HG03139 (cell line): ENCODE measurements around the gene LGI1.

Experiments used
- ATAC-seq: cut with Tn5 transposase; IDR thresholded peaks from one replicate; pipeline ENCODE4 v1.9.1; 2021; ENCODE audit not compliant: unreplicated experiment

Gene LGI1

GRCh38 chr10:93754761-93755160 lies 3.0 kb upstream of the LGI1 start:
- ATAC-seq = no peak

GRCh38 chr10:93755443-93756116 lies 2.2 kb upstream of the LGI1 start:
- no peak for ATAC-seq

GRCh38 chr10:93756118-93756517 lies 1.6 kb upstream of the LGI1 start:
- ATAC-seq = no peak

- ATAC-seq = no peak
These were observed 600 bp upstream of the LGI1 start for GRCh38 chr10:93757136-93757535.

GRCh38 chr10:93758508-93758885 lies 761 bp downstream of the LGI1 start:
- ATAC-seq = no peak

GRCh38 chr10:93758891-93759410 lies 1.2 kb downstream of the LGI1 start:
- ATAC-seq = no peak

GRCh38 chr10:93760490-93760889 lies 2.8 kb downstream of the LGI1 start:
- ATAC-seq = no peak

- ATAC-seq = no peak
These were observed 5.2 kb downstream of the LGI1 start for GRCh38 chr10:93762979-93763391.

- no peak for ATAC-seq
These were observed 9.2 kb downstream of the LGI1 start for GRCh38 chr10:93766918-93767317.

- ATAC-seq = no peak
These were observed 10.1 kb downstream of the LGI1 start for GRCh38 chr10:93767724-93768399.

- no peak for ATAC-seq
These were observed 11.2 kb downstream of the LGI1 start for GRCh38 chr10:93768892-93769291.

GRCh38 chr10:93771354-93771753 lies 13.6 kb downstream of the LGI1 start:
- no peak for ATAC-seq

- no peak for ATAC-seq
These were observed 15.4 kb downstream of the LGI1 start for GRCh38 chr10:93773120-93773519.

GRCh38 chr10:93773705-93774104 lies 16.0 kb downstream of the LGI1 start:
- no peak for ATAC-seq

GRCh38 chr10:93775356-93775755 lies 17.6 kb downstream of the LGI1 start:
- no peak for ATAC-seq

GRCh38 chr10:93777092-93777491 lies 19.4 kb downstream of the LGI1 start:
- no peak for ATAC-seq

GRCh38 chr10:93784059-93784458 lies 26.3 kb downstream of the LGI1 start:
- ATAC-seq = no peak

GRCh38 chr10:93788413-93789208 lies 30.9 kb downstream of the LGI1 start:
- no peak for ATAC-seq

- no peak for ATAC-seq
These were observed 32.7 kb downstream of the LGI1 start for GRCh38 chr10:93790439-93790838.

GRCh38 chr10:93796167-93796566 lies 38.4 kb downstream of the LGI1 start:
- no peak for ATAC-seq

GRCh38 chr10:93797825-93798224 lies 40.1 kb downstream of the LGI1 start:
- no peak for ATAC-seq
